ENCODE results near the gene ZNF440.
"Not testable (repeated sequence)": the region's sequence is repeated elsewhere in the genome, so short reads cannot be mapped to it uniquely, and the experiment has no call there.

ZNF440 gene

DNA sequence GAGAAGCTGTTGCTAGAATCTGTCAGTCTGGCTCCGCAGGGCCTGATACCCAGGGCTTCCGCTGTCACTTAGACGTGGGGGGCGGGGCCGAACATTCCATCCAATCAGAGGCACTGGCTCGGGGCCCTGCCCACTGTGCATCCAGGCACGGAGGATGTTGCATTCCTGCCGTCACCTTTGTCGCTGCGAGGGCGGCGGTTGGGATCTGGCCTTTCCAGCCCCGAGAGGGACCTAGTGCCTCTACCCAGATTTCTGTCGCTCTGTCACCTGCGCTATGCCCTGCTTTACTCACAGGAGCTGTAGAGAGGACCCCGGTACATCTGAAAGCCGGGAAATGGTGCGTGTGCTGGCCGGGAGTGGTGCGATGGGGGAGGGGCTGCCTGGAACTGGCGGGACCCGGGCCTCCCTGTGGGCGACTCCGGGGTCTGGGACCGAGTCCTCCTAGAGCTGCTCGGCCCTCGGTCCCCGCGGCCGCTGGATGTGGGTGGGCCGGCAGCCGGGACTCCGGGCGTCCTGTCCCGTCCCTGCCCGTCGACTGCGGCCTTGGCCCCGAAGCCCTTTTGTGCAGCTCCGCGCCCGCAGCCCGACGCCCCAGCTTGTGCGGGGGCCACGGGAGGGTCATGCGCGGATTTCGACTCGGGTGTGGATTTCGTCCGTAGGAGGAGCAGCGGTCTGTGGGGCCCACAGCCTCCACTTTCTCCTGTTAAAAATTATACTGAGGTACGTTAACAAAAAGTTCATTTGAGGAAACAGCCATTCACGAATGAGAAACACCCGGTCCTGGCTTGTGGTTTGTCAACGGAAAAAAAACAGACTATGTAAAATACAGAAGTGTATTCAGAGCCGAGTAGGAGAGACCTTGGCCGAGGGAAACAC, 34.8 kb downstream of the ZNF440 start, which contains the start of gene ZNF439:
ZNF439 (plus strand) TSS at position 133 of the 876 bp plus-strand sequence; CDS start at position 275, 142 bp downstream.
- H3K4me3 ChIP-seq (ENCODE audit: low read depth, low read length), result no peak within 1 kb of the TSS
- TF ChIP-seq, protein P1, sequence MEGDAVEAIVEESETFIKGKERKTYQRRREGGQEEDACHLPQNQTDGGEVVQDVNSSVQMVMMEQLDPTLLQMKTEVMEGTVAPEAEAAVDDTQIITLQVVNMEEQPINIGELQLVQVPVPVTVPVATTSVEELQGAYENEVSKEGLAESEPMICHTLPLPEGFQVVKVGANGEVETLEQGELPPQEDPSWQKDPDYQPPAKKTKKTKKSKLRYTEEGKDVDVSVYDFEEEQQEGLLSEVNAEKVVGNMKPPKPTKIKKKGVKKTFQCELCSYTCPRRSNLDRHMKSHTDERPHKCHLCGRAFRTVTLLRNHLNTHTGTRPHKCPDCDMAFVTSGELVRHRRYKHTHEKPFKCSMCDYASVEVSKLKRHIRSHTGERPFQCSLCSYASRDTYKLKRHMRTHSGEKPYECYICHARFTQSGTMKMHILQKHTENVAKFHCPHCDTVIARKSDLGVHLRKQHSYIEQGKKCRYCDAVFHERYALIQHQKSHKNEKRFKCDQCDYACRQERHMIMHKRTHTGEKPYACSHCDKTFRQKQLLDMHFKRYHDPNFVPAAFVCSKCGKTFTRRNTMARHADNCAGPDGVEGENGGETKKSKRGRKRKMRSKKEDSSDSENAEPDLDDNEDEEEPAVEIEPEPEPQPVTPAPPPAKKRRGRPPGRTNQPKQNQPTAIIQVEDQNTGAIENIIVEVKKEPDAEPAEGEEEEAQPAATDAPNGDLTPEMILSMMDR (IDR thresholded peaks at IDR 0.05; ENCODE audit: borderline replicate concordance, insufficient read depth, low read depth, low read length), result no peak

DNA sequence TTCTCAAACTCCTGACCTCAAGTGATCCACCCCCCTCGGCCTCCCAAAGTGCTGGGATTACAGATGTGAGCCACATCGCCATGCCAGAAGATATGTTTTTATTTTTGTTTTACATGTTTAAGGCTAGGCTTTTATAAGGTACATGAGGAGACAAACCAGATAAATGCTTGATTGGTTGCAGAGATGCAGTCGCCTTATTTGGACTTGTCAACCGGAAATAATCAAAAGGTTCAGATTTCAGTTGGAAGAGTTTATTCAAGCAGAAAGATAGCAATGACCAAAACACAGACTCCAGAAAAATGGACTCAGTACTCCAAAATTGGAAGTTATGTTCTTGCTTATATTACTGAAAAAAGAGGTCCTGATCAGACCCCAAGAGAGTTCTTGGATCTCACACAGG, 36.2 kb downstream of the ZNF440 start:
- H3K4me3 ChIP-seq (ENCODE audit: low read depth, low read length), result not testable (repeated sequence)

DNA sequence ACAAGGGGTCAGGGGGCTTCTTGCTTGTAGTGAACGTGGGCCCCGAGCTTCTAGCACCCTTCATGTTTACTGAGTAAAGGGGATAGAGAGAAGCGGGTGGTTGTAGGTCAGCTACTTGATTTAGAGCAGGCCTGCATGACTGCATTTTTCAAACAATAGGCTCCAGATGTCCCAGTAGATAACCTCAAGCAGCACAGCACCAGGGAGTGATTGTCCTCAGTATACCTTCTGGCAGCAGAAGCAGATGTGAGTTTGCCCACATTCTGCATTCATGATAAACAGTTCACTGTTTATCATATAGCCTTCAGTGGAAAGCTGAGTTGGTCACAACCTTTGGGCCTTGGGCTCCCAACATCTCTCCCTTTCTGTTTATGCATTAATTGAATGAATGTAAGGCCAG, 39.3 kb downstream of the ZNF440 start:
- TF ChIP-seq, protein P1 (IDR thresholded peaks at IDR 0.05; ENCODE audit: borderline replicate concordance, insufficient read depth, low read depth, low read length), result no peak
- no peak overlapping the region for H3K4me3 ChIP-seq (ENCODE audit: low read depth, low read length)

DNA sequence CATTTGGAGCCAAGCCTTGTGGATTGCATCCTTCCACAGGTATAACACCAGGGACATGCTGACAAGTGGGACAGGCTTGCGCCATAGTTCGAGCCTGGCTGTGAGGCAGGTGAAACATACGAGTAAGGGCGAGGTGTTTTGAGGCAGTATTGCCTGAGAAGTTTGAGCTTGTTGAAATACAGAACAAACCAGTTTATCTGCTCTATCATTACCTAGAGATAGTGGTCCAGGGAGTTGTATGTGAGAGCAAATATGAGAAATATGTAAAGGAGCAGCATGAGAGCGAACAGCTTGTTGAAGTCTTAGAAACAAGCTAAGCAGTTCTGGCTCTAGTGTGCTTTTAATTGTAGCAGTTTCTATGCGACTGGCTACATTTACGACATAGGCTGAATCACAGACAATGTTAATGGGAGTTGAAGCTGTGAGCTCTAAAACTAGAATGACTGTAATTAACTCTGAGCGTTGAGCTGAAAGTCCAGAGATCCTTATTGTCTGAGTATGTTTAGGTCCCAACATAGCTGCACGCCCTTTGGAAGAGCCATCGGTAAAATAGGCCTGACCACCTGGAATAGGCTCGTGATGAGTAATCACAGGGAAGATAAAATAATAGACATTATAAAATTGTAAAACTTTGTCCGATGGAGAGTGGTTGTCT, 42.6 kb downstream of the ZNF440 start:
- TF ChIP-seq, protein P1 (IDR thresholded peaks at IDR 0.05; ENCODE audit: borderline replicate concordance, insufficient read depth, low read depth, low read length), result no peak
- H3K4me3 ChIP-seq (ENCODE audit: low read depth, low read length), result no peak overlapping the region

DNA sequence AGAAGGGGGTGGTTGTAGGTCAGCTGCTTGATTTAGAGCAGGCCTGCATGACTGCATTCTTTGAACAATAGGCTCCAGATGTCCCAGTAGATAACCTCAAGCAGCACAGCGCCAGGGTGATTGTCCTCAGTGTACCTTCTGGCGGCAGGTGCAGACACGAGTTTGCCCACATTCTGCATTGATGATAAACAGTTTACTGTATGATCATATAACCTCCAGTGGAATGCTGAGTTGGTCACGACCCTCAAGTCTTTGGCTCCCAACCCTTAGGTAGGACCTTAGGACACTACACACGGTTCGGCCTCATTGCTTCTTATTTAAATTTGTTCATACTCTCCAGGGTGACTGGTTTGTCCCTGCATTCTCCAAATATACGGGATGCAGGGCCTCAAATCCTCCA, 46.6 kb downstream of the ZNF440 start:
- TF ChIP-seq, protein P1 (IDR thresholded peaks at IDR 0.05; ENCODE audit: borderline replicate concordance, insufficient read depth, low read depth, low read length), result no peak
- no peak overlapping the region for H3K4me3 ChIP-seq (ENCODE audit: low read depth, low read length)

DNA sequence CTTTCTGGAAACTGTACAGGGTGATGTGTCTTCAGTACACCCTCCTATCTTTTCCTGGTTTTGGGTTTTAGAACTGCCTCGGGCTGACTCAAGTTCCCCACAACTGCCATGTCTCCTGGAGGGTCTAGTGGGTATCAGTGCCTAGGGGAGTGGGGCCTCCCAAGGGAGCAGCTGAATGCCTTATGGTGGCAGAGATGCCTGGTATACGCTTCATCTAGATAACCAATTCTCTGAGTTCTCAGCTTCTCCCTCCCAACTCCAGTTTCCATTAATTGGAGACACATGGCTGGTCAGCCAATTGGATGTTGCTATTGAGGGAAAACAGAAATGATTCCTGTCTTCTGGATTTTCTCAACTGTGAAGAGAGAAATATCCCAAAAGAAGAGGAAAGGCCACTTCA, 47.2 kb downstream of the ZNF440 start:
- no peak overlapping the region for H3K4me3 ChIP-seq (ENCODE audit: low read depth, low read length)
- TF ChIP-seq, protein P1 (IDR thresholded peaks at IDR 0.05; ENCODE audit: borderline replicate concordance, insufficient read depth, low read depth, low read length), result no peak

DNA sequence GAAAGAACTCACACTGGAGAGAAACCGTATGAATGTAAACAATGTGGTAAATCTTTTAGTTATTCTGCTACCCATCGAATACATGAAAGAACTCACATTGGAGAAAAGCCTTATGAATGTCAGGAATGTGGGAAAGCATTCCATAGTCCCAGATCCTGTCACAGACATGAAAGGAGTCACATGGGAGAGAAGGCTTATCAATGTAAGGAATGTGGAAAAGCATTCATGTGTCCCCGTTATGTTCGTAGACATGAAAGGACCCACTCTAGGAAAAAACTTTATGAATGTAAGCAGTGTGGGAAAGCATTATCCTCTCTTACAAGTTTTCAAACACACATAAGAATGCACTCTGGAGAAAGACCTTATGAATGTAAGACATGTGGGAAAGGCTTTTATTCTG, 53.7 kb downstream of the ZNF440 start:
- not testable (repeated sequence) for H3K4me3 ChIP-seq (ENCODE audit: low read depth, low read length)

DNA sequence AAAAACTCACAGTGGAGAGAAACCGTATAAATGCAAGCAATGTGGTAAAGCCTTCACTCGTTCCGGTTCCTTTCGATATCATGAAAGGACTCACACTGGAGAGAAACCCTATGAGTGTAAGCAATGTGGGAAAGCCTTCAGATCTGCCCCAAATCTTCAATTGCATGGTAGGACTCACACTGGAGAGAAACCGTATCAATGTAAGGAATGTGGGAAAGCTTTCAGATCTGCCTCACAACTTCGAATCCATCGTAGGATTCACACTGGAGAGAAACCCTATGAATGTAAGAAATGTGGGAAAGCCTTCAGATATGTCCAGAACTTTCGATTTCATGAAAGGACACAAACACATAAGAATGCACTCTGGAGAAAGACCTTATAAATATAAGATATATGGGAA, 54.1 kb downstream of the ZNF440 start:
- TF ChIP-seq, protein P1 (IDR thresholded peaks at IDR 0.05; ENCODE audit: borderline replicate concordance, insufficient read depth, low read depth, low read length), result no peak
- no peak overlapping the region for H3K4me3 ChIP-seq (ENCODE audit: low read depth, low read length)

All from GM12875 (cell line).